ENCODE data around the gene SKIDA1. TPM values are rescaled to one million over a fixed set of nuclear protein-coding genes. Genes with fewer than 3 reads are reported as not detected.

SKIDA1 gene
- total RNA-seq, 1 donor from 2014 or later, result 0.52 TPM

DNA sequence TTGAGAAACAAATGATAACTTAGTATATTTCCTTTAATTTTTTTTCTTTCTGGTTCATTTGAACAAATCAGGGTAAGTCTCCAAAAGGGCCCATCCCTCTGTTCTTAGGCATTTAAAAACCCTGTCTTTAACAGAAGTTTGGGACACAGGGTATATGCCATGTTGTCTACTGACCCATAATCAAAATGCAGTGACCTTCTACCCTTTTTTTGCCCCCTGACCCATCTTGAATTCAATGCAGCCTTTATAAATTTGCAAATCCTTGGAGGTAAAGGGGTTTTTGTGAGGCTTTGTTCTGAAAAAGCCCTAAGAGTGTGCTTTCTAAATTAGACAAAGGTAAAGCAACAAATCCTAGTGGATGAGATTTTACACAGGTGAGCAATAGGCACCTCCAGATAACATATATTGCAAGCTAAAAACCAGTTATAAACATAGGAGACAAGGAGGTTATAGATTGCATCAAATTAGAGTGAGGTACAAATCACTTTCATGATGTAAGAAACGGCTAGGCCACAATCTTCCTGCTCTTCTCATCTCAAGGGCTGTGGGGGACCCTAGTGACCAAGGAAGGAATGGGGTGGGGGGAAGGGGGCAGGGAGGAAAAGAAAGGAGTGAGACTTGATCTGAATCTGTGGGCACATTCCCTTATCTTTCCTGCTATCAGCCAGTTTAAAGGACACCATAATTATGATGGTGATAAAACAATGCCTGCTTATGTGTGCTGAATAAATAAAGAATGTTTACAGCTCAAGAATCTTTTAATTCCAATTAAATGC is 2.7 kb downstream of the SKIDA1 start:
- peak; percentile 19 for TF ChIP-seq CTCF (conservative IDR thresholded peaks at IDR 0.05; ENCODE audit: low read depth, low read length)
- H3K4me3 ChIP-seq (ENCODE audit: low read depth, low read length), result no peak overlapping the region
- DNase-seq (ENCODE audit: low read depth), result no peak

- no peak for TF ChIP-seq CTCF (conservative IDR thresholded peaks at IDR 0.05; ENCODE audit: low read depth, low read length)
- no peak overlapping the region for H3K4me3 ChIP-seq (ENCODE audit: low read depth, low read length)
- no peak for DNase-seq (ENCODE audit: low read depth)
These were observed 3.5 kb downstream of the SKIDA1 start for GRCh38 chr10:21521751-21522533.

DNA sequence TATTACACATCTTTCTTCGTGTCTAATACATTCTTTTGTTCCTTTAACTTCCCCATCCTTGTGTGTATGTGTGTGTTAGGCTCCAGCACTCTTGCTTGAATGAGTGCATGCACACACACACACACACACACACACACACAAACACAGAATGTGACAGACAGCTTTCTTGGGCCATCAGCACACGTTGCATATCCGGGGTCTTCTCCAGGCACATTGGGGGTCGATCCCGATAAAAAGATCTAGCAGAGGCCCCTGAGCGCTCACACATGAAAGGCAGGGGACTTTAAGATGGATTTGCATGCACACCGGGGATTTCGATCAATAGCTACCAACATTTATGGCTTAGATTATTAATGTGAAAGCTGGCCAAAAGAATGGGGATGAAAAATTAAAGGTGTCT is 4.5 kb downstream of the SKIDA1 start:
- H3K4me3 ChIP-seq (ENCODE audit: low read depth, low read length), result no peak overlapping the region
- no peak for TF ChIP-seq CTCF (conservative IDR thresholded peaks at IDR 0.05; ENCODE audit: low read depth, low read length)
- no peak for DNase-seq (ENCODE audit: low read depth)

DNA sequence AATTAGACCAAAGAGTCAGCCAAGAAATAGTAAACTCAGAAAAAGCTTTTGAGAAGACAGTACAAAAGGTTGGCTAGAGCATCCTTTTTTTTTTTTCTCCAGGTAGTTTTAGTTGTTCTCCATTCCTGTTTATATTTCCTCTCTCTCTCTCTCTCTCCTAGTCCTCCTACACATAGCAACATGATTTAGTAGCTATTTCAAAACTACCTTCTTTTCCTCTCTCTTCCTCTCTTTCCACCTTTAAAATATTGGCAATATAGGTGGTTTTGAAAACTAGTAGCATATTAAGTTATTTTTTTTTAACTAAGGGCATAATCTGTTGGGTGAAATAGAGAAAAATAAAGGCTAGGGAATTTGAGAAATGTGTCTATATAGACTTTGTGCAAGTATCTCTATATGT is 5.0 kb downstream of the SKIDA1 start:
- peak overlapping the region; percentile 17 for H3K4me3 ChIP-seq (ENCODE audit: low read depth, low read length)
- DNase-seq (ENCODE audit: low read depth), result no peak
- TF ChIP-seq CTCF (conservative IDR thresholded peaks at IDR 0.05; ENCODE audit: low read depth, low read length), result no peak

DNA sequence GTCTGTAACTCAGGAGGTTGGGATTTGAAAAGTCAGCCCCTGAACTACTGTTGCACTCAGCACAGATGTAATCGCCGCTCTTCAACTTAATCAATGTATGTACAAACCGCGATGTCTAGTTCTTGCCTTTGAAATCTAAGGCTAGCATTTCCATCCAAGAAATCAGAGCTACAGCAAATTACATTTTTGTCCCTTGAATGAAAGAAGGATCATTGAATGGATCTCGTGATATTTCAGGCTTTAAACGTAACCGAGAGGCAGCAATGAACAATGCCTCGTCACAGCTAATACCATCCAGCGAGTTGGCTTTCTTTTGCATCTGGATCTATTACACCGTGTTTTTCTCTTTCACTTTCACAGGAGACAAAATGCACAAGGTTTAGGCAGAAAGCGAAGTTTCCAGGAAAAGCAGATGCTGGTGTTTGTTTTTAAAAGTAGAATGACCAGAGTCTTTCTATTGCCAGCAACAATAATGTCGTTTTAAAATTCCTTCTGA is 5.5 kb downstream of the SKIDA1 start:
- peak overlapping the region; percentile 69 for H3K4me3 ChIP-seq (ENCODE audit: low read depth, low read length)
- TF ChIP-seq CTCF (conservative IDR thresholded peaks at IDR 0.05; ENCODE audit: low read depth, low read length), result no peak
- no peak for DNase-seq (ENCODE audit: low read depth)

DNA sequence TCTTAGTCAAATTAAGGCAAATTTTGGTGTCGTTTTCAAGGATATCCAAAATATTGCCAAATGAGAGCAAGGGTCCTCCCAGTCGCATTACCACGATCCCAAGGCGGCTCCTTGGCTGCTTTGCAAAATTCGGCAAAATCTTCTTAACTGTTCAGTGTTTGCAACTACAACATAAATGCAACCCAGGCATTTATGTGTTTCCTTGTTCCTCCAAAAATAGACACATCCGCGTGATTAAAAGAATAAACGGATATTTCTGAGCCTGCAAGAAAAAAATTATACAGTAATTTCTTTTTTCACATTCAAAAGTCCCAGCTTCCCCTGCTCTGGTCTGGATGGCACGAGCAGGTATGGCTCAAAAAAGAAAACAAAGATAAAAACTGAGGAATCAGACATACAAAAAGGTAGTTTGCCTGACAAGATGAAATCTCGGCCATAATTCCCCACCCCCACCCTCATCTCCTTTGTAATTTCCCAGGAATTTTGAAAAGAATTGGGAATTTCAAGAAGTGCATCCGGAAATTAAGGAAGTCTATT is 6.0 kb downstream of the SKIDA1 start:
- TF ChIP-seq CTCF (conservative IDR thresholded peaks at IDR 0.05; ENCODE audit: low read depth, low read length), result no peak
- peak overlapping the region; percentile 69 for H3K4me3 ChIP-seq (ENCODE audit: low read depth, low read length)
- no peak for DNase-seq (ENCODE audit: low read depth)
